HUES48 (cell line): Measurements from ENCODE around the gene ADGRG1.

Source experiments
- H3K27ac ChIP-seq: one replicate; pipeline ENCODE4 v1.7.0; 2013; ENCODE audit warnings: low read depth, low read length, inconsistent platforms
- H3K27me3 ChIP-seq: 2 replicates; pipeline ENCODE4 v1.6.1; 2013; ENCODE audit warnings: mild to moderate bottlenecking, low read length; ENCODE audit not compliant: control insufficient read depth, insufficient read depth
- H3K36me3 ChIP-seq: 2 replicates; pipeline ENCODE4 v1.6.1; 2013; ENCODE audit warnings: low read length; ENCODE audit not compliant: control insufficient read depth, insufficient read depth
- H3K4me1 ChIP-seq: 2 replicates; pipeline ENCODE4 v1.6.1; 2013; ENCODE audit warnings: mild to moderate bottlenecking, low read length; ENCODE audit not compliant: control insufficient read depth, insufficient read depth
- H3K4me3 ChIP-seq: 2 replicates; pipeline ENCODE4 v1.5.1; 2013; ENCODE audit warnings: mild to moderate bottlenecking, low read depth, low read length
- H3K9ac ChIP-seq: 2 replicates; pipeline ENCODE4 v1.6.1; 2013; ENCODE audit warnings: mild to moderate bottlenecking, low read depth, low read length, moderate library complexity
- H3K9me3 ChIP-seq: 2 replicates; pipeline ENCODE4 v1.6.1; 2013; ENCODE audit warnings: low read length; ENCODE audit not compliant: control insufficient read depth, insufficient read depth

ADGRG1 gene

GRCh38 chr16:57630931-57631845 is 2.8 kb downstream of the ADGRG1 start:
- no peak overlapping the region for H3K27ac ChIP-seq
- H3K9me3 ChIP-seq = no peaks in the 10 kb centered on the region
- H3K9ac ChIP-seq = no peak overlapping the region
- H3K4me1 ChIP-seq = peaks cover 15% of the 10 kb centered on the region
- no peaks in the 10 kb centered on the region for H3K36me3 ChIP-seq
- H3K4me3 ChIP-seq = no peak overlapping the region
- no peaks in the 10 kb centered on the region for H3K27me3 ChIP-seq

- Histone ChIP-seq H3K9ac (no peak overlapping the region), H3K4me1 (peaks cover 11% of the 10 kb centered on the region), H3K27ac (no peak overlapping the region), H3K9me3 (no peaks in the 10 kb centered on the region), H3K27me3 (no peaks in the 10 kb centered on the region), H3K4me3 (no peak overlapping the region), H3K36me3 (no peaks in the 10 kb centered on the region)
Observed at GRCh38 chr16:57632568-57632967, 4.1 kb downstream of the ADGRG1 start.

- Histone ChIP-seq H3K9ac (no peak overlapping the region), H3K27me3 (no peaks in the 10 kb centered on the region), H3K4me1 (0 out of 2 replicates have a peak, but pooled peaks cover 3% of the 10 kb centered on the region), H3K36me3 (no peaks in the 10 kb centered on the region), H3K9me3 (no peaks in the 10 kb centered on the region), H3K4me3 (no peak overlapping the region), H3K27ac (no peak overlapping the region)
Observed at GRCh38 chr16:57633383-57634064, 5.1 kb downstream of the ADGRG1 start.

- no peak overlapping the region for H3K9ac ChIP-seq
- no peak overlapping the region for H3K27ac ChIP-seq
- H3K4me1 ChIP-seq = no peaks in the 10 kb centered on the region
- no peaks in the 10 kb centered on the region for H3K27me3 ChIP-seq
- H3K4me3 ChIP-seq = no peak overlapping the region
- no peaks in the 10 kb centered on the region for H3K9me3 ChIP-seq
- no peaks in the 10 kb centered on the region for H3K36me3 ChIP-seq
Observed at GRCh38 chr16:57634171-57634570, 5.7 kb downstream of the ADGRG1 start.

- no peaks in the 10 kb centered on the region for H3K36me3 ChIP-seq
- peaks cover 3% of the 10 kb centered on the region for H3K4me1 ChIP-seq
- H3K9me3 ChIP-seq = no peaks in the 10 kb centered on the region
- no peak overlapping the region for H3K27ac ChIP-seq
- no peak overlapping the region for H3K4me3 ChIP-seq
- no peak overlapping the region for H3K9ac ChIP-seq
- H3K27me3 ChIP-seq = no peaks in the 10 kb centered on the region
Observed at GRCh38 chr16:57635266-57636097, 7.1 kb downstream of the ADGRG1 start.

GRCh38 chr16:57636184-57636583 is 7.8 kb downstream of the ADGRG1 start:
- Histone ChIP-seq H3K9ac (no peak overlapping the region), H3K4me3 (no peak overlapping the region), H3K9me3 (no peaks in the 10 kb centered on the region), H3K27ac (no peak overlapping the region), H3K36me3 (no peaks in the 10 kb centered on the region), H3K27me3 (no peaks in the 10 kb centered on the region), H3K4me1 (peaks cover 3% of the 10 kb centered on the region)

GRCh38 chr16:57637020-57637419 is 8.6 kb downstream of the ADGRG1 start:
- H3K4me3 ChIP-seq = no peak overlapping the region
- H3K27ac ChIP-seq = no peak overlapping the region
- no peaks in the 10 kb centered on the region for H3K27me3 ChIP-seq
- H3K9ac ChIP-seq = no peak overlapping the region
- H3K9me3 ChIP-seq = no peaks in the 10 kb centered on the region
- H3K36me3 ChIP-seq = no peaks in the 10 kb centered on the region
- H3K4me1 ChIP-seq = peaks cover 3% of the 10 kb centered on the region

- Histone ChIP-seq H3K27me3 (no peaks in the 10 kb centered on the region), H3K4me3 (no peak overlapping the region), H3K36me3 (no peaks in the 10 kb centered on the region), H3K27ac (no peak overlapping the region), H3K9me3 (no peaks in the 10 kb centered on the region), H3K9ac (no peak overlapping the region), H3K4me1 (peaks cover 3% of the 10 kb centered on the region)
Observed at GRCh38 chr16:57637424-57637823, 9.0 kb downstream of the ADGRG1 start.

GRCh38 chr16:57637965-57638364 is 9.5 kb downstream of the ADGRG1 start:
- H3K4me3 ChIP-seq = no peak overlapping the region
- no peaks in the 10 kb centered on the region for H3K9me3 ChIP-seq
- H3K36me3 ChIP-seq = no peaks in the 10 kb centered on the region
- no peaks in the 10 kb centered on the region for H3K27me3 ChIP-seq
- H3K27ac ChIP-seq = no peak overlapping the region
- H3K4me1 ChIP-seq = peaks cover 3% of the 10 kb centered on the region
- H3K9ac ChIP-seq = no peak overlapping the region

- Histone ChIP-seq H3K4me1 (peaks cover 3% of the 10 kb centered on the region), H3K9me3 (no peaks in the 10 kb centered on the region), H3K4me3 (no peak overlapping the region), H3K27ac (no peak overlapping the region), H3K27me3 (no peaks in the 10 kb centered on the region), H3K36me3 (no peaks in the 10 kb centered on the region), H3K9ac (no peak overlapping the region)
Observed at GRCh38 chr16:57638381-57638780, 10.0 kb downstream of the ADGRG1 start.
